Peyer's patch (tissue), 4 donors: Measurements from ENCODE around the gene SLC16A11. TPM values are rescaled to one million over a fixed set of nuclear protein-coding genes. Genes with fewer than 3 reads are reported as not detected.
"Not testable (repeated sequence)": the region's sequence is repeated elsewhere in the genome, so short reads cannot be mapped to it uniquely, and the experiment has no call there.

Source experiments
- DNase-seq, 3 donors: peaks; one replicate each; pipeline ENCODE4 v3.0.0-alpha.2; 2017 to 2019
- H3K27ac ChIP-seq, 4 donors: fragments of 200-600 bp; sonication (generic); one replicate each; pipeline ENCODE4 v1.5.1; 2016 to 2019
- H3K27me3 ChIP-seq, 2 donors: fragments of 200-600 bp; sonication (generic); one replicate each; pipeline ENCODE4 v1.5.1; 2019
- H3K36me3 ChIP-seq, 3 donors: fragments of 200-600 bp; sonication (generic); one replicate each; pipeline ENCODE4 v1.5.1; 2016 to 2019
- H3K4me1 ChIP-seq, 4 donors: fragments of 200-600 bp; sonication (generic); one replicate each; pipeline ENCODE4 v1.5.1; 2016 to 2019
- H3K4me3 ChIP-seq, 4 donors: fragments of 200-600 bp; sonication (generic); 1 replicate in 3 of 4; 2 replicates in 1 of 4; pipeline ENCODE4 v1.5.1; 2016 to 2019; ENCODE audit warnings: mild to moderate bottlenecking in 1 of 4
- H3K9me3 ChIP-seq, 4 donors: fragments of 200-600 bp; sonication (generic); one replicate each; pipeline ENCODE4 v1.5.1; 2016 to 2019; ENCODE audit warnings: mild to moderate bottlenecking in 1 of 4
- POLR2A ChIP-seq, 2 donors: fragments of 450-650 bp; IDR thresholded peaks; one replicate each; pipeline ENCODE4 v1.5.1; 2017; ENCODE audit warnings: antibody characterized with exemption in 2 of 2, mild to moderate bottlenecking in 2 of 2, moderate library complexity in 2 of 2
- total RNA-seq, 4 donors: library from RNA; depleted of rRNA; stranded (reverse); fragments of >200 nt; gene quantifications; one replicate each; pipeline ENCODE4 v1.1.0, GENCODE V29; 2016
- TF ChIP-seq, protein P1 (sequence below), 6 experiments: fragments of 450-650 bp in 4 of 6; fragments of 200-600 bp in 2 of 6; sonication (generic) in 1 of 6; IDR thresholded peaks; one replicate each; pipeline ENCODE4 v1.5.1; 2017 to 2019; ENCODE audit warnings: antibody characterized with exemption in 6 of 6, mild to moderate bottlenecking in 3 of 6, moderate library complexity in 1 of 6

SLC16A11 gene
- total RNA-seq, 4 donors from 2014 or later: 0.94 to 1.1 TPM; not detected in 2

DNA sequence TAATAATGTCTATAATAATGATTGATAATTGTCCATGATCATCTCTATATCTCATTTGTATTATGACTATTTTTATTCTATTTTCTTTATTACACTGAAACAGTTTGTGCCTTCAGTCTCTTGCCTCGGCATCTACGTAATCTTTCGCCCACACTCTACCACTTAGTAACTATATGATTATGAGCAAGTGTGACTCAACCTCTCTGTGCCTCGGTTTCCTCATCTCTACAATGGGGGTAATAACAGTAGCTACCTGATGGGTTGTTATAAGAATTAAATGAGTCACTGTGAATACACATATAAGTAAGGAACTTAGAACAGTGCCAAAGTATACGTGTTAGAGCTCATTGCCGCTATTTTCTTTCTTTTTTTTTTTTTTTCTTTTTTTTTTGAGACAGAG is 3.7 kb upstream of the SLC16A11 start:
- Histone ChIP-seq H3K36me3 (no peaks in the 10 kb centered on the region), H3K4me1 (peaks cover 9 to 39% (median 15%) of the 10 kb centered on the region in 4 donors), H3K4me3 (peak overlapping the region in 1 of 4 donors; percentile 46), H3K9me3 (no peaks in the 10 kb centered on the region), H3K27ac (peak overlapping the region in 1 of 4 donors; percentile 73), H3K27me3 (peaks cover 0 to 4% of the 10 kb centered on the region in 2 donors)
- no peak for DNase-seq
- no peak for TF ChIP-seq POLR2A (IDR thresholded peaks at IDR 0.05)
- TF ChIP-seq, protein P1, sequence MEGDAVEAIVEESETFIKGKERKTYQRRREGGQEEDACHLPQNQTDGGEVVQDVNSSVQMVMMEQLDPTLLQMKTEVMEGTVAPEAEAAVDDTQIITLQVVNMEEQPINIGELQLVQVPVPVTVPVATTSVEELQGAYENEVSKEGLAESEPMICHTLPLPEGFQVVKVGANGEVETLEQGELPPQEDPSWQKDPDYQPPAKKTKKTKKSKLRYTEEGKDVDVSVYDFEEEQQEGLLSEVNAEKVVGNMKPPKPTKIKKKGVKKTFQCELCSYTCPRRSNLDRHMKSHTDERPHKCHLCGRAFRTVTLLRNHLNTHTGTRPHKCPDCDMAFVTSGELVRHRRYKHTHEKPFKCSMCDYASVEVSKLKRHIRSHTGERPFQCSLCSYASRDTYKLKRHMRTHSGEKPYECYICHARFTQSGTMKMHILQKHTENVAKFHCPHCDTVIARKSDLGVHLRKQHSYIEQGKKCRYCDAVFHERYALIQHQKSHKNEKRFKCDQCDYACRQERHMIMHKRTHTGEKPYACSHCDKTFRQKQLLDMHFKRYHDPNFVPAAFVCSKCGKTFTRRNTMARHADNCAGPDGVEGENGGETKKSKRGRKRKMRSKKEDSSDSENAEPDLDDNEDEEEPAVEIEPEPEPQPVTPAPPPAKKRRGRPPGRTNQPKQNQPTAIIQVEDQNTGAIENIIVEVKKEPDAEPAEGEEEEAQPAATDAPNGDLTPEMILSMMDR (IDR thresholded peaks at IDR 0.05): no peak

DNA sequence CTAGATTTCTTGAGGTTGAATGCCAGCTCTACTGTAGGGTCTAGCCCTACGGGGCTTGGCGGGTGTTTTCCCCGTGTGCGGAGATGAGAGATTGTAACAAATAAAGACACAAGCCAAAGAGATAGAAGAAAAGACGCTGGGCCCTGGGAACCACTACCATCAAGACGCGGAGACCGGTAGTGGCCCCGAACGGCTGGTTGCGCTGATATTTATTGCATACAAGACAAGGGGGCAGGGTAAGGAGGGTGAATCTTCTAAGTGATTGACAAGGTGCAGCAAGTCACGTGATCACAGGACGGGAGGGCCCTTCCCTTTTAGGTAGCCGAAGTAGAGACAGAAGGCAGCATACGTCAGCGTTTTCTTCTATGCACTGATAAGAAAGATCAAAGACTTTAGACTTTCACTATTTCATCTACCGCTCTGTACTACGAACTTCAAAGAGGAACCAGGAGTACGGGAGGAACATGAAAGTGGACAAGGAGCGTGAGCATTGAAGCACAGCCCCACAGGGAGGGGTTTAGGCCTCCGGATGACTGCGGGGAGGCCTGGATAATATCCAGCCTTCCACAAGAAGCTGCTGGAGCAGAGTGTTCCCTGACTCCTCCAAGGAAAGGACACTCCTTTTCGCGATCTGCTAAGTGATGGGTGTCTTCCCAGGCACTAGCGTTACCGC is 3.0 kb upstream of the SLC16A11 start:
- peaks cover 9 to 46% (median 22%) of the 10 kb centered on the region in 4 donors for H3K4me1 ChIP-seq
- peak; percentile 55 to 92 (median 86) for DNase-seq
- peak overlapping the region; percentile 67 to 85 (median 74) for H3K27ac ChIP-seq
- H3K9me3 ChIP-seq, H3K27me3 ChIP-seq, H3K36me3 ChIP-seq: not testable (repeated sequence)
- TF ChIP-seq POLR2A (IDR thresholded peaks at IDR 0.05): peak in 1 of 2 donors; percentile 26
- peak overlapping the region; percentile 21 to 46 (median 28) for H3K4me3 ChIP-seq

DNA sequence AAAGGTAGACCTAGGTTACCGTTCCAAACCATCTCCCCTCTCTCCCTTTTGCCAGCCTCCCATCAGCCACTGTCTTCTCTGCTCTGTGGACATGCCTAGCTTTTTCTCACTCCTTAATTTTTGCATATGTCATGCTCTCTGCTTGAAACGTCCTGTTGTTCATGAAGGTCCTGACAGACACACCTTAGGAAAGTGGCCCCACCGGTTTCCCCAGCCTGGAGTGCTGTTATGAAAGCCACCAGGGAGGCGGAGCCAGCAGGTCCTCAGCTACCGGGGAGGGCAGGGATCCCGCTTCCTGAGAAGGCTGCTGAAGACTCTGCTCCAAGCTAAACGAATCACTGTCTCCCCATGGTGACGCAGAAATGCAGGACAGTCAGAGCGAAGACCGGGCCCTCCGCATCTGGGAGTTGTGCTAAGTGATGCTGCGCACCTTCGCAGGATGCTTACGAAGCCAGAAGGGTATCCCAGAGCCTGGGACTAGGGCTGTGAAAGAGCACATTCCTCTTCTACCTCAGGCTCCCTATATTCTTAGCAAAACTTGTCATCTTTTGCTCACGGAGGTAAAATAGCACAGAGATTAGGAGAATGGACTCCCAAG is 2.3 kb upstream of the SLC16A11 start:
- H3K36me3 ChIP-seq: no peaks in the 10 kb centered on the region
- peak overlapping the region; percentile 67 to 85 (median 74) for H3K27ac ChIP-seq
- H3K4me1 ChIP-seq: peaks cover 9 to 48% (median 24%) of the 10 kb centered on the region in 4 donors
- peak overlapping the region; percentile 21 to 46 (median 28) for H3K4me3 ChIP-seq
- H3K27me3 ChIP-seq: peaks cover 0 to 6% of the 10 kb centered on the region in 2 donors
- no peaks in the 10 kb centered on the region for H3K9me3 ChIP-seq
- peak; percentile 67 to 90 (median 87) for DNase-seq
- TF ChIP-seq POLR2A (IDR thresholded peaks at IDR 0.05): peak in 1 of 2 donors; percentile 7
- TF ChIP-seq, protein P1 (IDR thresholded peaks at IDR 0.05): no peak

DNA sequence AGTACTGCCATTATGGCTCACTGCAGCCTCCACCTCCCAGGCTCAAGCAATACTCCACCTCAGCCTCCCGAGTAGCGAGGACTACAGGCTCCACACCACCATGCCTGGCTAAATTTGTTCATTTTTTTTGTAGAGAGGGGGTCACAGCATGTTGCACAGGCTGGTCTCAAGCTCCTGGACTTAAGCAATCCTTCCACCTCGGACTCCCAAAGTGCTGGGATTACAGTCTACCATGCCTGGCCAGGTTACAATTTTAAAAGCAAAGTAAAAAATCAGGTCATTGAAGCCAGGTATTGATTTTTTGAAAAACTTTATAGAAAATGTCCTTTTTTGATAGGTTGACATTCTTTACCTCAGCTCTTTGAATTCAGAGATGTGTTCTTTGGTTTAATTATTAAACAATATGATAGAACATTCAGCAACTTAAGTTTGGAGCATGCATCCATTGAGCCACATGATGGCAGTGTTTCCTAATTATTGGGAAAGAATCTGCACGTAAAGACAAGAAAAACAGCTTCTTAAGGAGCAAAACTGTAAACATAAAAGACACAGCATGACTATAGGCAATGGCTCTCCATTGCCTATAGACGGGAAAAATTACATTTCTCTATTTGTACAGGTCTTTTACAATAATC is 1.7 kb upstream of the SLC16A11 start:
- Histone ChIP-seq H3K4me1 (peaks cover 9 to 48% (median 24%) of the 10 kb centered on the region in 4 donors), H3K27me3 (peaks cover 0 to 6% of the 10 kb centered on the region in 2 donors), H3K36me3 (no peaks in the 10 kb centered on the region), H3K27ac (peak overlapping the region; percentile 67 to 85 (median 74)), H3K9me3 (no peaks in the 10 kb centered on the region), H3K4me3 (peak overlapping the region; percentile 21 to 46 (median 28))
- TF ChIP-seq, protein P1 (IDR thresholded peaks at IDR 0.05): peak; percentile 74 to 98 (median 94)
- TF ChIP-seq POLR2A (IDR thresholded peaks at IDR 0.05): no peak
- peak in 2 of 3 donors; percentile 63 to 76 for DNase-seq

DNA sequence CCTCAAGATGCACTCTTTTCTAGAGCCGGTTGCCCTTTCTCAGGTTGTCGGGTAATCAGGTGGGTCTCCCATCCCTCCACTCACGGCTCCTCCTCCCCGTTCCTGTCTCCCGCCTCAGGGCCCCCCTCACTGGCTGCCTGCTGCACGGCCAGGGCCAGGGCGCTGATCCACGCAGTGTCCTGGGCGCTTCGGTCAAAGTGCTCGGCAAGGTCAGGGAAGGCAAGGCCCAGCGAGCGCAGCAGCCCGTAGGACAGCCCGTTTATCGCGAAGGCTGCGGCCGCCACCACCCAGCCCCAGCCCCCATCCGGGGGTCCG is 753 bp downstream of the SLC16A11 start:
- TF ChIP-seq, protein P1 (IDR thresholded peaks at IDR 0.05): no peak
- no peak for TF ChIP-seq POLR2A (IDR thresholded peaks at IDR 0.05)
- peak overlapping the region in 2 of 4 donors; percentile 17 to 68 for H3K27ac ChIP-seq
- H3K27me3 ChIP-seq: peaks cover 0 to 6% of the 10 kb centered on the region in 2 donors
- H3K4me3 ChIP-seq: peak overlapping the region; percentile 26 to 58 (median 54)
- no peaks in the 10 kb centered on the region for H3K9me3 ChIP-seq
- H3K4me1 ChIP-seq: peaks cover 9 to 52% (median 24%) of the 10 kb centered on the region in 4 donors
- no peaks in the 10 kb centered on the region for H3K36me3 ChIP-seq
- peak in 1 of 3 donors; percentile 62 for DNase-seq
